ENCODE measurements around the gene BEAN1.
"Not testable (repeated sequence)": the region's sequence is repeated elsewhere in the genome, so short reads cannot be mapped to it uniquely, and the experiment has no call there.

Gene BEAN1

GRCh38 chr16:66440271-66440802 is 13.2 kb downstream of the BEAN1 start:
- DNase-seq (ENCODE audit: low read depth in 3 of 3, low spot score in 1 of 3) = no peak

DNA sequence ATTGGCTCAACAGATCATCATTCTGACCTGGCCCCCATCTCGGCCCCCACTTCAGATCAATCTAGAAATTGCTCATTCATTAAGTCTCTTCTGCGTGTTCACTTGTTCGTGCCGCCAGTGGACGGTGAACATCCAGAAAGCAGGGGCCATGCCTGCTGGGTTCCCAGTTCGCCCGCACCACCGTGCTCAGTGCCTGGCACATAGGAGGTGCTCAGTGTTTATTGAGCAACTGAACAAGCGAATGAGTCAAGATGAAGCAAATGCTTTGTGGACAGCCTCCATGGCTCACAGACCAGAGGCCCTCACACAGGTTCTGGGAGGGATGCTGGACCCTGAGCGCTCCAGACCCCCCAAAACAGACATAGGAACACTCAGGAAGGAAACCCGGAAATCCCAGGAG is 13.9 kb downstream of the BEAN1 start:
- no peak for DNase-seq (ENCODE audit: low read depth in 3 of 3, low spot score in 1 of 3)

- DNase-seq (ENCODE audit: low read depth in 3 of 3, low spot score in 1 of 3) = no peak
Measured at GRCh38 chr16:66441586-66442375, 14.7 kb downstream of the BEAN1 start.

GRCh38 chr16:66442502-66443268 is 15.6 kb downstream of the BEAN1 start:
- no peak for DNase-seq (ENCODE audit: low read depth in 3 of 3, low spot score in 1 of 3)

DNA sequence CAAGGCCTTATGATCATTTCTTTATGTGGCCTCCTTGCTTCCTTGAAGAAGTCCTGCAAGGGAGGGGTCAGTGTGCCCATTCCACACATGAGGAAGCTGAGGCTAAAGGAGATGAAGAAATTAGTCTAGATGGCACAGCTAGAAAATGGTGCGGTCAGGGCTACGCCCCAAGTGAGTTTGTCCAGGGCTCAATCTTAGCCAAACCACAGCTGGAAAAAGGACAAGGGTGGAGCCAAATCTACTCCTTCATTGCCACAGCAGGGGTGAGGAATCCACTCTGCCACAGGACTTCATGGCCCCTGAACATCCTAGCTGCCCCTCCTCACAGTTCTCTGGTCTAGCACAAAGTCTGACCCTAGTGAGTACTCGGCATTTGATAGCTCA is 16.2 kb downstream of the BEAN1 start:
- no peak for DNase-seq (ENCODE audit: low read depth in 3 of 3, low spot score in 1 of 3)

DNA sequence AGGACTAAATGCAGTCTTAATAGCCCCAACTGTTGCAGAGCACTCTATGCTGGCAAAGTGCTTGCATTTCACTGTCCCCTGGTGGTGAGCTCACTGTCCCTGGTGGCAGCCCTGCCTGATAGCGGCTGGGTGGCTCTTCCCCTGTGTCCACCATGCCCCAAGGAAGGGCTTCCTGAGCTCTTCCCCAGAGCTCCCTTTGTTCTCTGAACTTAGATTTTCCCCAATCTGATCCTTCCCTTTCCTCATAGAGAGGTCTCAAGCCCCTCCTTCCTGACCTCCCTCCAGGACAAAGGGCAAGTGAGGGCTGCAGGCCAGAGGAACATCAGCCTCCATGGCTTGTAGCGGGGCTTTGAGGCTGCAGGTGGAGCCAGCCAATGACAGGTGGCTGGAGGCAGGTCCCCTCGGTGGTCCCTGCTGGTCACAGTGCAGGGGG is 17.0 kb downstream of the BEAN1 start:
- no peak for DNase-seq (ENCODE audit: low read depth in 3 of 3, low spot score in 1 of 3)

DNA sequence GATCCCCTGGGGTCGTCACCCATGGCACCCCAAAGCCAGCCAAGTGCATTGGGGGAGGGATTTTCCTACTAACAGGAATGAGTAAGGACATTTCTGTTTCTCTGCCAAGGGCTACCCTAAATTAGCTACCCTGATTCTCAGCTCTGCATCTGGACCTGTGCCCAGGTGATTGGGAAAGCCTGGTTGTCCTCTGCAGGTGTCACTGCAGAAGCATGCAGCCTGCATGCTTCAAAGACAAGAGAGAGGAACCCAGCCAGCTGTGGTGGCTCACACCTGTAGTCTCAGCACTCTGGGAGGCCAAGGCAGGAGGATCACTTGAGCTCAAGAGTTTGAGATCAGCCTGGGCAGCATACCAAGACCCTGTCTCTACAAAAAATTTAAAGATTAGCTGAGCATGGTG is 19.6 kb downstream of the BEAN1 start:
- DNase-seq (ENCODE audit: low read depth in 3 of 3, low spot score in 1 of 3) = no peak

- no peak for DNase-seq (ENCODE audit: low read depth in 3 of 3, low spot score in 1 of 3)
Measured at GRCh38 chr16:66447491-66447890, 20.4 kb downstream of the BEAN1 start.

GRCh38 chr16:66451548-66451947 is 24.5 kb downstream of the BEAN1 start:
- DNase-seq (ENCODE audit: low read depth in 3 of 3, low spot score in 1 of 3) = no peak

DNA sequence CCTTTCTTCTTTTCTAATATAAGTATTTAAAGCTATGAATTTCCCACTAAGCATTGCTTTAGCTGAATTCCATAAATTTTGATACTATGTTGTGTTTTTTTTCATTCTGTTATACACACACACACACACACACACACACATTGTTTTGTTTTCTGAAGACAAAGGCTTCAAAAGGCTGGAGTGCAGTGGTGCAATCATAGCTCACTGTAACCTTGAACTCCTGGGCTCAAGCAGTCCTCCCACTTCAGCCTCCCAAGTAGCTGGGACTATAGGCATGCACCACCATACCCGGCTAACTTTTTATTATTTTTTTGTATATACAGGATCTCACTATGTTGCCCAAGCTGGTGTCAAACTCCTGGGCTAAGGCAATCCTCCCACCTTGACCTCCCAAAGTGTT is 26.1 kb downstream of the BEAN1 start:
- not testable (repeated sequence) for DNase-seq (ENCODE audit: low read depth in 3 of 3, low spot score in 1 of 3)

DNA sequence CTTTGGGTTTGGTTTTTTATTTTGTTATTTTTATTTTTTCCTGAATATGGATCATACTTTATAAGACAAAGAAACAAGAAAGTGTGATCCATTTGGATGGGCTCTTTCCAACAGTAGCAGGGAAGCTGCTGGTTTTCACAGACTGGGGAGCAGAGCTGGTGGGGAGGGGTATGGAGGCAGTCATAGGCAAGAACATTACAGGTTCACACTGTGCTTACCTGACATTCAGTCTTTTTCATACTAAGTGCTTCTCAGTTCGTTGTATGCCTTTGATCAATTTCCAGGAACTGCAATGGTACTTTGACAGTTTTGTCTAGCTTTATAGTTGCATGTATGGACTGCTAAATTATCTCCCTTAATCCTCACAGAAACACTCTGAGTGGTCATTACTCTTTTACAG is 27.7 kb downstream of the BEAN1 start:
- no peak for DNase-seq (ENCODE audit: low read depth in 3 of 3, low spot score in 1 of 3)

DNA sequence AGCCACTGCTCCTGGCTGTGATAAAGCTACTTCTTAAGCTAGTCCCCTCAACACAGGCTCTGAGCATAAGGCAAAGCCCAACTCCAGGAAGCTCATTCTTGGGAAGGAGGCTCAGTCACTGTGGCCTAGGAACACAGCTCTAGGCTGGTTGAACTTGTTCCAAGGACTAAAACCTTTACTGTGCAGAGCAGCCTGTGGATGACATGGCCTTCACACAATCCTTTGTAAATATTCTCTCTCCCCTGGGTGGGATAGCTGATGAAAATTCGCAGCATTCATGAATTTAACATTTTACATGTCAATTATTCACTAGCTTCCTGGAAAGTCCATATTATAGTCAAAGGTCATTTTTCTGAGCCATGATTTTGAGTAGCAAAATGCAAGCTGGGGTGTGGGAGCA is 28.9 kb downstream of the BEAN1 start:
- DNase-seq (ENCODE audit: low read depth in 3 of 3, low spot score in 1 of 3) = no peak

GRCh38 chr16:66457888-66458287 is 30.8 kb downstream of the BEAN1 start:
- DNase-seq (ENCODE audit: low read depth in 3 of 3, low spot score in 1 of 3) = no peak

GRCh38 chr16:66458292-66458691 is 31.2 kb downstream of the BEAN1 start:
- no peak for DNase-seq (ENCODE audit: low read depth in 3 of 3, low spot score in 1 of 3)

GRCh38 chr16:66458853-66459252 is 31.8 kb downstream of the BEAN1 start:
- DNase-seq (ENCODE audit: low read depth in 3 of 3, low spot score in 1 of 3) = no peak

DNA sequence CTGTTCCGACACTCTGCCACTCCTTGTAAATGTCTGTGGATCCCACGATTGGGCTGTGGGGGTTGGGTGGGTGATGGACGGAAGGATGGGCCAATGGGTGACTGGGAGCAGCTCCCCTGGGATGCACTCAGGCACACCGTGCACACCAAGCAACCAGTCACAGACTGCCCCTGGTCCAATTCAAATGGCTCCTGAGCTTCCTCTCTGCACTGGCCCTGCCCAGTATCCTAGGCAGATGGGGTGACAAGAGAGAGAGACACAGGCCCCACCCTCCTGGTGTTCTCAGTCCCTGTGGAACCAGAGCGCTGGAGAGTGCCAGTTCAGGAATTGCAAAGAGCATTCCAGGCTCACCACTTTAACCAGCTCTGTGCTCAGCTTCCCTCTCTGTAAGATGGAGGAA is 32.8 kb downstream of the BEAN1 start:
- no peak for DNase-seq (ENCODE audit: low read depth in 3 of 3, low spot score in 1 of 3)

DNA sequence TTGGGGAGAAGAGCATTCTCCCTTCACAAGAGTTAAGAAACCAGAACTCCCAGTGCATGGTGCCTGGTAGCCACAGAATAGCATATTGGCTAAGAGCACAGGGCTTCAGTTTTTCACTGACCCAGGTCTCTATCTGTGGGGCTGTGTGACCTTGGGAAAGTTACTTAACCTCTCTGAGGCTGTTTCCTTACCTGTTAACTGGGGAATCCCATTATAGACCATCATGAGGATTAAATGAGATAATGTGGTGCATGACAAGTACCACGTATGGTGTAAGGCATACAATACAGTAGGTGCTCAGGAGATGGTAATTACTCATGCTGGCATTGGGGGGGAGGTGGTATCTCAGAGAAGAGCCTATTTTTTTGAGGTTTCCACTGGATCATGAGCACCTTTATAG is 33.6 kb downstream of the BEAN1 start:
- DNase-seq (ENCODE audit: low read depth in 3 of 3, low spot score in 1 of 3) = no peak

DNA sequence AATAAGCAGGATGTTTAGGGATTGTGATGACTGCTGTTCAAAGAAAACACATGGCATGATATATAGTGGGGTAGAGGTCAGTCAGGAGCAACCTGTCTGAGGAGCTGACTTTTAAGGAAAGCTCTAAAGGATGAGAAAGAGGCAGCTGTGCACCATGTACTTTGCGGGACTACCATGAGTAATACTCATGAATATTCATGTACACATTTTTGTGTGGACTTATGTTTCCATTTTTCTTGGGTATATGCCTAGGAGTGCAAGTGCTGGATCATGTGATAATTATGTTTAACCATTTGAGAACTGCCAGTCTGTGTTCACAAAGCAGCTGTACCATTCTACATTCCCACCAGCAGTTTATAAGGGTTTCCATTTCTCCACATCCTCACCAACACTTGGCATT is 35.8 kb downstream of the BEAN1 start:
- DNase-seq (ENCODE audit: low read depth in 3 of 3, low spot score in 1 of 3) = no peak

DNA sequence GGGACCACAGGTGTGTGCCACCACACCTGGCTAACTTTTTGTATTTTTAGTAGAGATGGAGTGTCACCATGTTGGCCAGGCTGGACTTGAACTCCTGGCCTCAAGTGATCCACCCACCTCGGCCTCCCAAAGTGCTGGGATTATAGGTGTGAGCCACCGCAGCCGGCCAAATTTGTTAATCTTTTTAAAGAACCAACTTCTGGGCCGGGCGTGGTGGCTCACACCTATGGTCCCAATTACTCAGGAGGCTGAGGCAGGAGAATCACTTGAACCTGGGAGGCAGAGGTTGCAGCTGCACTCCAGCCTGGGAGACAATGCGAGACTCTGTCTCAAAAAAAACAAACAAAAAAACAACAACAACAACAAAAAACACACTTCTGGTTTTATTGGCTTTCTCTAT is 38.9 kb downstream of the BEAN1 start:
- not testable (repeated sequence) for DNase-seq (ENCODE audit: low read depth in 3 of 3, low spot score in 1 of 3)

DNA sequence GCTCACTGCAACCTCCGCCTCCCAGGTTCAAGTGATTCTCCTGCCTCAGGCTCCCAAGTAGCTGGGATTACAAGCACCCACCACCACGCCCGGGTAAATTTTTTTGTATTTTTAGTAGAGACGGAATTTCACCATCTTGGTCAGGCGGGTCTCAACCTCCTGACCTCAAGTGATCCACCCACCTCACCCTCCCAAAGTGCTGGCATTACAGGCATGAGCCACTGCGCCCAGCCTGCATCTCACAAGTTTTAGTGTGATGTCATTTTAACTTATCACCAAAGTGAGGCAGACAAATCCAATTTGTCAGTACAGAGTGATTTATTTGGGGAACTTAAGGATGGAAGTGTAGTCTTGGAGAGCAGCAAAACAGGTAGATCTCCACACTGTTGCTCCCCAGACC is 39.5 kb downstream of the BEAN1 start:
- DNase-seq (ENCODE audit: low read depth in 3 of 3, low spot score in 1 of 3) = not testable (repeated sequence)

- no peak for DNase-seq (ENCODE audit: low read depth in 3 of 3, low spot score in 1 of 3)
Measured at GRCh38 chr16:66467611-66468010, 40.5 kb downstream of the BEAN1 start.

- DNase-seq (ENCODE audit: low read depth in 3 of 3, low spot score in 1 of 3) = no peak
Measured at GRCh38 chr16:66468321-66468965, 41.3 kb downstream of the BEAN1 start.

Measured in stimulated activated CD4-positive, alpha-beta T cell treated with anti-CD3 and anti-CD28 coated beads, TNF-alpha, amount 100 ng/mL, for 1 hour (primary cell).